ES-I3 (cell line): ENCODE measurements around the gene C19orf33.
"Not testable (repeated sequence)": the region's sequence is repeated elsewhere in the genome, so short reads cannot be mapped to it uniquely, and the experiment has no call there.

Experiments used
- H3K36me3 ChIP-seq: 2 replicates; pipeline ENCODE4 v1.6.1; 2013; ENCODE audit warnings: mild to moderate bottlenecking, low read length, control low read depth, moderate library complexity; ENCODE audit not compliant: insufficient read depth
- H3K4me1 ChIP-seq: 2 replicates; pipeline ENCODE4 v1.6.1; 2013; ENCODE audit warnings: mild to moderate bottlenecking, control low read depth, low read length; ENCODE audit not compliant: insufficient read depth
- H3K9ac ChIP-seq: 2 replicates; pipeline ENCODE4 v1.6.1; 2013; ENCODE audit warnings: low read depth, mild to moderate bottlenecking, low read length, moderate library complexity
- H3K9me3 ChIP-seq: 2 replicates; pipeline ENCODE4 v1.6.1; 2013; ENCODE audit warnings: mild to moderate bottlenecking, low read length, moderate library complexity; ENCODE audit not compliant: control insufficient read depth, insufficient read depth

The C19orf33 gene

DNA sequence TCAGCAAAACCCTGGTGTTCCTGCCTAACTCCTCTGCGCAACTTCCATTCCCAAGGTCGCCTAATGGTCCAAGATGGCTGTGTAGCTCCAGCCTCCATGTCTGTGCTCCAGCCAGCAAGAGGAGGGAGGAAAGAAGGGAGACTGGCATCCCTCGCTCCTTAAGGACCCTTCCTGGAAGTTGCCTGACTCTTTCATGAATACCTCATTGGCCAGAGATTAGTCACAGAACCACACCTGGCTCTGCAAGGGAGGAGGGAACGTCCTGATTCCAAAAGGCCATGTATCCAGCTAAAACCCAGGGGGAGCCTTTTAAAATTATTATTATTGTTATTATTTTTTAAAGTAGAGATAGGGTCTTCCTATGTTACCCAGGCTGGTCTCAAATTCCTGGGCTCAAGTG is 20.4 kb downstream of the C19orf33 start:
- peaks cover 3% of the 10 kb centered on the region; the same call in 1 of the 2 replicates for H3K4me1 ChIP-seq
- no peaks in the 10 kb centered on the region for H3K9me3 ChIP-seq
- H3K36me3 ChIP-seq = 0 out of 2 replicates have a peak, but pooled peaks cover 4% of the 10 kb centered on the region
- no peak overlapping the region for H3K9ac ChIP-seq

DNA sequence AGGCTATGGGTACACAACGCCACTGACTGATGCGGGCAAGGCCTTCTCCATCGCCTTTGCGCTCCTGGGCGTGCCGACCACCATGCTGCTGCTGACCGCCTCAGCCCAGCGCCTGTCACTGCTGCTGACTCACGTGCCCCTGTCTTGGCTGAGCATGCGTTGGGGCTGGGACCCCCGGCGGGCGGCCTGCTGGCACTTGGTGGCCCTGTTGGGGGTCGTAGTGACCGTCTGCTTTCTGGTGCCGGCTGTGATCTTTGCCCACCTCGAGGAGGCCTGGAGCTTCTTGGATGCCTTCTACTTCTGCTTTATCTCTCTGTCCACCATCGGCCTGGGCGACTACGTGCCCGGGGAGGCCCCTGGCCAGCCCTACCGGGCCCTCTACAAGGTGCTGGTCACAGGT is 22.5 kb downstream of the C19orf33 start:
- Histone ChIP-seq H3K4me1 (no peaks in the 10 kb centered on the region), H3K9ac (no peak overlapping the region), H3K9me3 (no peaks in the 10 kb centered on the region), H3K36me3 (0 out of 2 replicates have a peak, but pooled peaks cover 4% of the 10 kb centered on the region)

DNA sequence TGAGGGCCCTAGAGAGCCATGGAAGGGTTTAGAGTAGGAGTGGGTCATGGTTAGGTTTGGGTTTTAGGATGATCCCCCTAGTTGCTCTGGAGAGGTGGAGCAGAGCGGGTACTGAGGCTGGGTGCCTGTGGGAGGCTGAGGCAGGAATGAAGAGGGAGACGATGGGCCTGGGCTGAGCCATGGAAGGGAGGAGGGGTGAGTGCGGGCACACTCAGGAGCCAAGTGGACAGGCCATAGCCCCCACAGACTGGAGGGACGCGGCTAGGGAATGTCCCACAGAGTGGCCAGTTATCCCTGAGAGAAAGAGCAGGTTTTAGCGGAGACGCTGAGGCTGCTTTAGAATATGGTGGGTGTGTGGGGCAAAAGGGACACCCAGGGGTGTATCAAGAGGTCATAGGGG is 25.6 kb downstream of the C19orf33 start:
- Histone ChIP-seq H3K9ac (no peak overlapping the region), H3K36me3 (0 out of 2 replicates have a peak, but pooled peaks cover 4% of the 10 kb centered on the region), H3K4me1 (no peaks in the 10 kb centered on the region), H3K9me3 (no peaks in the 10 kb centered on the region)

DNA sequence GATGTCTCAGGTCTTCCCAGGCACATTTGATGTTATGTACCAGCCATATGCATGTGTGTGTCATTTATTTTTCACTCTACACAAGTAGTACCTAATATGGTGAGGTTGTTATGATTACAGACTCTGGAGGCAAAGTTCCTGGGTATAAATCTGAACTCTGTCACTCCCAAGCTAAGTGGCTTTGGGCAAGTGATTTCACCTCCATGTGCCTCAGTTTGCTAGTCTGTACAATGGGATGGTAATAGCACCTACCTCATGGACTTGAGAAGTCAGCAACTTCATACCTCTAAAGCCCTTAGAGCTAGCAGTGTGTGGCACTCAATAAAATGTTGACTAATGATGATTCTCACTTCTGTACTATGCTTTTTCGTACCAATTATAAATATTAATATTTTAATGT is 27.7 kb downstream of the C19orf33 start:
- H3K36me3 ChIP-seq = 0 out of 2 replicates have a peak, but pooled peaks cover 4% of the 10 kb centered on the region

DNA sequence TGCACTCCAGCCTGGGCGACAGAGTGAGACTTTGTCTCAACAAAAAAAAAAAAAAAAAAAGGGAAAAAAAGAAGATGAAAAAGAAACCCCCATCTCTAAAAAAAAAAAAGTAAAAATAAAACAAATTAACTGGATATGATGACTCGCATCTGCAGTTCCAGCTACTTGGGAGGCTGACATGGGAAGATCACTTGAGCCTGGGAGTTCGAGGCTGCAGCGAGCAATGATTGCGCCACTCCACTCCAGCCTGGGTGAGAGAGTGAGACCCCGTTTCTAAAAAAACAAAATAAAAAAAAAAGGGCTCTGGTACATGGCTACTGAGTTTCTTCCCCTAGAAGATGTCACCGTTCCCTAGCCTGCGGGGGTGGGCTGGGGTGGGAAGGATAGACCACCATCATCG is 29.2 kb downstream of the C19orf33 start:
- Histone ChIP-seq H3K9ac (no peak overlapping the region), H3K36me3 (no peaks in the 10 kb centered on the region), H3K9me3 (no peaks in the 10 kb centered on the region), H3K4me1 (0 out of 2 replicates have a peak, but pooled peaks cover 3% of the 10 kb centered on the region)

More for the DNA sequence above, 27.7 kb downstream of the C19orf33 start:
- no peak overlapping the region for H3K9ac ChIP-seq
- 0 out of 2 replicates have a peak, but pooled peaks cover 3% of the 10 kb centered on the region for H3K4me1 ChIP-seq
- no peaks in the 10 kb centered on the region for H3K9me3 ChIP-seq

DNA sequence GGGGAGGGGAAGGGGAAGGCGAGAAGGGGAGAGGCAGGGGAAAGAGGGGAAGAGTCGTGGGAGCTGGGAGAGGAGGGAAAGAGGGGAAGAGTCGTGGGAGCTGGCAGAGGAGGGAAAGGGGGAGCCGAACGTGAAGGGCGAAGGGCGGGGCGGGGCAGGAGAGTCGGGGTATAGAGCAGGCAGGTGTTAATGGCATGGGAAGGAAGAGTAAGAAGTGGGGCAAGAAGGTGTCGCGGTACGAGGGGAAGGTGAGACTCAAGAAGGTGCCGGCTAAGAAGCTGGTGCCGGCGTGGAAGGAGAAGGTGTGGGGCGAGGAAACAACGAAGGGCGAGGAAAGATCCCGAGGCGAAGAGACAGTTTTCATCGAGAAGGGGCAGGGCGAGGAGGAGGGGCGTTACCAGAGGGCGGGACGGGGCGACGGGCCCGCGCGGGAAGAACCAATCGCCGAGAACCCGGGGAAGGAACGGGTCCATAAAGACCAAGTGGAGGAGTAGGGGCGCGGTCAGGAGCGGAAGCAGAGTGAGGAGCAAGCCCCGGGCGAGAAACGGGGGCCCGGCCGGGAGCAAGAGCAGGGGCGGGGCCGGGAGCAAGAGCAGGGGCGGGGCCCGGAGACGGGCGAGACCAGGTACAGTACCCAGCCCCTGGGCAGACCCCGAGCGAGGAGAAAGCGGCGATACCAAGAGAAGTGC is 32.0 kb downstream of the C19orf33 start:
- peak overlapping the region; percentile 98 for H3K9ac ChIP-seq
- no peaks in the 10 kb centered on the region for H3K36me3 ChIP-seq

DNA sequence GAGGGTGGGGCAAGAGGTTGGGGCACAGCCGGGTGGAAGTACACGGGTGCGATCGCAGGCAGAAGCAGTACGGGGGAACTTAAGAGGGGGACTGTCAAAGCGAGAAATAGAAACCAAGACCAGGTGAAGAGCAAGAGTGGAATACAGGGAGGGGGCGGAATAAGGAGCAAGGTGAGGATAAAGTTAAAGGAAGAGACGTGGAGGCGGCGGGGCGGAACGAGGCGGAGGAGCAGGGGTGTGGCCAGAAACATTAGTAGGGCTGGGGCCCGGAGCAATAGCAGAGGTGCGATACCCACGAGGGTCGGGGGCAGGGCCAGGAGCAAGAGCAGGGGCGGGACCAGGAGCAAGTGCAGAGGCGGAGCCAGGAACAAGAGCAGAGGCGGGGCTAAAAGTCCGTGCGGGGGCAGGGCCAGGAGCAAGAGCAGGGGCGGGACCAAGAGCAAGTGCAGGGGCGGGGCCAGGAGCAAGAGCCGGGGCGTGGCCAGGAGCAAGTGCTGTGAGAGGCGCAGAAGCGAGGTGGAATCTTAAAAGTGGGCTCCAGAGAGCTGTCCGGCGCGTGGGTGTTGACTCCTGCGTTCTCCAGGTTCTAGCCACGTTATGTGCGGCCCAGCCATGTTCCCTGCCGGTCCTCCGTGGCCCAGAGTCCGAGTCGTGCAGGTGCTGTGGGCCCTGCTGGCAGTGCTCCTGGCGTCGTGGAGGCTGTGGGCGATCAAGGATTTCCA is 32.7 kb downstream of the C19orf33 start:
- H3K9me3 ChIP-seq = no peaks in the 10 kb centered on the region
- H3K4me1 ChIP-seq = peaks cover 3% of the 10 kb centered on the region; the same call in 1 of the 2 replicates
- peak overlapping the region; percentile 98 for H3K9ac ChIP-seq
- no peaks in the 10 kb centered on the region for H3K36me3 ChIP-seq

More for the DNA sequence above, 32.0 kb downstream of the C19orf33 start:
- Histone ChIP-seq H3K9me3 (no peaks in the 10 kb centered on the region), H3K4me1 (peaks cover 3% of the 10 kb centered on the region; the same call in 1 of the 2 replicates)

DNA sequence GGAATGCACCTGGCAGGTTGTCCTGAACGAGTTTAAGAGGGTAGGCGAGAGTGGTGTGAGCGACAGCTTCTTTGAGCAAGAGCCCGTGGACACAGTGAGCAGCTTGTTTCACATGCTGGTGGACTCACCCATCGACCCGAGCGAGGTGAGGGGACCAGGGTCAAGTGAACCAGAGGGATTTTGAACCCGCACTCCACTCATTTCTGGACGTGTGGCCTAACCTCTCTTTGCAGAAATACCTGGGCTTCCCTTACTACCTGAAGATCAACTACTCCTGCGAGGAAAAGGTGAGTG is 33.3 kb downstream of the C19orf33 start:
- Histone ChIP-seq H3K4me1 (peaks cover 3% of the 10 kb centered on the region; the same call in 1 of the 2 replicates), H3K9ac (peak overlapping the region; percentile 98; the same call in 1 of the 2 replicates), H3K36me3 (no peaks in the 10 kb centered on the region), H3K9me3 (no peaks in the 10 kb centered on the region)

DNA sequence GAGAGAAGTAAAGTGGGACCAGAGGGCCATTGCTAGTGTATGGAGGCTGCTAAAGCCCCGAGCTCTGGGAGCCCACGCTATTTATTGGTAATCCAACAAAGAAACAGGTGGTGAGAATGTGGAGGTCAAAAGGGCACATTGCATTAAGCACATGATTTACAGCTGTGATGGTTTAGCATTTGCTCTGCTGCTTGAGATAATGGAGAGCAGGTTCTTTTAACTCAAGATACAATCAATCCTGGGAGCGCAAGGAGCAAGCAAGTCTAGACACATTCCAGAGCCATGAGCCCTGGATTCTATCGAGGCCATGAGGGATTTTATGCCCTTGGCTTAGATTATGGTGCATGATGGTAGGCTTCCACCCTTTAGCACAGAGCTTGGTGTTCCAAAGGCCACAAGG is 35.0 kb downstream of the C19orf33 start:
- not testable (repeated sequence) for H3K9me3 ChIP-seq, H3K4me1 ChIP-seq, H3K36me3 ChIP-seq, H3K9ac ChIP-seq

DNA sequence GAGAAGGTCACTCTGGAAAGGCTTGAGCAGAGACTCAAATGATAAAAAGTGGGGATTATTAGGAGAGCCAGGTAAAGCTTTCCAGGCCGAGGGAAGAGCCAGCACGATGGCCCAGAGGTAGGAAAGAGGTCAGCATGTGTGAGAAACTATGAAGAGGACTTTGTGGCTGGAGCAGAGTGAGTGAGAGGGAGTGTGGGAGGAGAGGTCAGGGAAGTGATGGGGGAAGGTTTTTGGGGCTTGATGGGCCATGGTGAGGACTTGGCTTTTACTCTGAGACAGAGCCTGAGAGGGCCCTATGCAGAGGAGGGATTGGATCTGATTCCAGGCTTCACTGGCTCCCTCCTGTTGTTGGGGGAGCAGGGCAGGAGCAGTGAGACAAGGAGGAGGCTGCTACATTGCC is 36.9 kb downstream of the C19orf33 start:
- Histone ChIP-seq H3K36me3 (no peaks in the 10 kb centered on the region), H3K9ac (no peak overlapping the region), H3K4me1 (peaks cover 7% of the 10 kb centered on the region; the same call in 1 of the 2 replicates), H3K9me3 (no peaks in the 10 kb centered on the region)

DNA sequence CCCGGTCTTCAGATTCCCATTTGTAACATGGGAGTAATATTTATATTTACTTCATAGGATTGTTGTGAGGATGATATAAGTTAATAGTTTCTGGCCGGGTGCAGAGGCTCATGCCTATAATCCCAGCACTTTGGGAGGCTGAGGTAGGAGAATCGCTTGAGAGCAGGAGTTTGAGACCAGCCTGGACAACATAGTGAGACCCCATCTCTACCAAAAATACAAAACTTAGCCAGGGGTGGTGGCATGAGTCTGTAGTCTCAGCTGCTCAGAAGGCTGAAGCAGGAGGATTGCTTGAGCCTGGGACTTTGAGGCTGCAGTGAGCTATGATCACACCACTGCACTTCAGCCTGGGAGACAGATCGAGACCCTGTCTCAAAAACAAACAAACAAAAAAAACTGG is 42.8 kb downstream of the C19orf33 start:
- Histone ChIP-seq H3K9me3 (no peaks in the 10 kb centered on the region), H3K36me3 (no peaks in the 10 kb centered on the region), H3K9ac (no peak overlapping the region), H3K4me1 (peaks cover 7% of the 10 kb centered on the region; the same call in 1 of the 2 replicates)

DNA sequence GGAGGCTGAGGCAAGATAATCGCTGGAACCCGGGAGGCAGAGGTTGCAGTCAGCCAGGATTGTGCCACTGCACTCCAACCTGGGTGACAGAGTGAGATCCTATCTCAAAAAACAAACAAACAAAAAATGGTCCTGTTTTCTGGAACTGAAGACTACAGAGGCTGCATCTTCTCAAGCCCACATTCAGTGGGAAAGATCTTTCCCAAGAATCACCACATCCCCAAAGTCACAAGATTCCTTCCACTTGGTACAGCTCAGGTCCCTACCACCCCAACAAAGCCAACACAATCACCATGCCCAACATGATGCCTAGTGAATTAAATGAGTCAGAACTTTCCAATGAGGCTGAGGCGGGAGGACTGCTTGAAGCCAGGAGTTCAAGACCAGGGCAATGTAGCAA is 46.8 kb downstream of the C19orf33 start:
- Histone ChIP-seq H3K4me1 (no peaks in the 10 kb centered on the region), H3K9ac (no peak overlapping the region), H3K9me3 (no peaks in the 10 kb centered on the region), H3K36me3 (no peaks in the 10 kb centered on the region)

DNA sequence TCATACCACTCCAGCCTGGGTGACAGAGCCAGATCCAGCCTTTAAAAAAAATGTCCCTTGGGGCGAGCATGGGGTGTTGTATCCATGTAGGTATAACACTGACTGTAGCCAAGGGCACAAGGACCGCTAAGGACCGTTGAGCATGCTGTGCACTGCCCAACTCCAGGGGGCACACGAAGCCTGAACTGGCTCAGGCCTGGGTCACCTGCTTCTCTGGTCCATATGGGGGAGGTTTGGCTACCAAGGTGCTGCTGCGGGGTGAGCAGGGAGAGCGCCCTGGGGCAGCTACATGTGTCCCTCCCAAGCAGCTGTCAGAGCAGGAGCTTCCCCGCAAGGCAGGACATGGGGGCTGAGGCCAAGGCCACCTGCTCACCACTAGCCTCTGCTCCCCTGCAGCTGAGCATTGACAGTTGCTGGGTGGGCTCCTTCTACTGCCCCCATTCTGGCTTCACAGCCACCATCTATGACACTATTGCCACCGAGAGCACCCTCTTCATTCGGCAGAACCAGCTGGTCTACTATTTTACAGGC is 47.9 kb downstream of the C19orf33 start:
- Histone ChIP-seq H3K9ac (no peak overlapping the region), H3K36me3 (no peaks in the 10 kb centered on the region), H3K4me1 (peaks cover 5% of the 10 kb centered on the region; the same call in 1 of the 2 replicates), H3K9me3 (no peaks in the 10 kb centered on the region)

DNA sequence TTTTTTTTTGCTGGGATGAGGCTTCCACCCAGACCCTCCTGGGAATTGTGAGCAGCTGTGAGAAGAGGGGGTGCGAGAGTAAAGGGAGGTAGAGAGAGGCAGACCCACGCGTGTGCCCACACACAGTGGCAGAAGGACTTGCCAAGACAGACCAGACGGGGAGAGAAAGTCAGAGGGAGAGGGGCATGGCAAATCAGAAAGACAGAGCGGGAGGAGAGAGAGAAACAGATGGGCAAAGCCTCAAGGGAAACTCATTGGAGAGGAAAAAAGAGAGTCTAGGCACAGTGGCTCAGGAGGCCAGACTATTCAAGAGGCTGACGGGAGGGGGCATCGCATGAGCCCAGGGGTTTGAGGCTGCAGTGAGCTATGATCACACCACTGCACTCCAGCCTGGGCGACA is 48.6 kb downstream of the C19orf33 start:
- Histone ChIP-seq H3K9me3 (no peaks in the 10 kb centered on the region), H3K4me1 (peaks cover 5% of the 10 kb centered on the region; the same call in 1 of the 2 replicates), H3K36me3 (no peaks in the 10 kb centered on the region), H3K9ac (no peak overlapping the region)
